Islet of Langerhans (tissue), 1 donor: Measurements from ENCODE around the gene LSS.
"Not testable (repeated sequence)": the region's sequence is repeated elsewhere in the genome, so short reads cannot be mapped to it uniquely, and the experiment has no call there.

Source experiments
- FAIRE-seq: peaks from one replicate; lab custom pipeline; 2011; peaks lifted over from hg19 to GRCh38; lab: Jason Lieb, UNC

LSS gene

GRCh38 chr21:46245213-46245915 lies 16.8 kb upstream of the LSS start:
- FAIRE-seq = no peak

GRCh38 chr21:46244602-46245001 lies 16.0 kb upstream of the LSS start:
- no peak for FAIRE-seq

DNA sequence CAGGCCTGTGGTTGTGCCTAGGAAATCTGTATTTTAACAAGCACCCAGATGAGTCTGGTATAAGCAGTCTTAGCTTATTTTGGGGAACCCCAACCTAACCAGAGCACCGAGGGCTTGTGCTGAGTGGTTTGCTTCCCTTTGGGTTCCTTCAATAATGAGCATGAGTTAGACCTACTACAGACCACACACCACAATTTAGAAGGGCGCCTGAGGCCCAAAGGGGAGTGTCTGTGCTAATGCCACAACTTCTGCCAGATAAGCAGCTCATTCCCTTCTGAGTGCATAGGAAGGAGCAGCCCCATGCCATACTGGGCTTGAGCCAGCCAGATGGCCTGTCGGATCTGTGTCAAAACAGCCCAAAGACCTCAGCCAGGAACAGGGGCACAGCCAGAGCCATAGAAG lies 15.4 kb upstream of the LSS start:
- FAIRE-seq = no peak

DNA sequence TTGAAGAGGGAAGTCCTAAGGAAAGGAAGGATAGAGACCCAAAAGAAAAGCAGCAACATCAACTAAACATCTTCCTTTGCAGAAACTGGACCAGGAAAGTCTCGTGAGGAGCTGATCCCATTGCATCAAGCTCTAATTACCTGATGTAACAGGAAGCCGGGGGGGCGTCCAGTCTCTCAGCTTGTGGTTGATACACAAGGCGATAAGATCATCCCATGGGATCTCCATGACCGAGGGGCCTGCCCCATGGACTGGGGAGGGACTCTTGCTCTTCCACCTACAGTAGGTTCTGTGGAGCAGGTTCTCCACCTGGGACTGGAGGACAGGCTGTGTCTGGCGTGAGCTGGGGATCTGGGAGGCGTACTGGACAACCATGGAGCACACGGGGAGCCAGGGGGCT lies 14.8 kb upstream of the LSS start:
- FAIRE-seq = no peak

- not testable (repeated sequence) for FAIRE-seq
These were observed 13.0 kb upstream of the LSS start for GRCh38 chr21:46241577-46241976.

DNA sequence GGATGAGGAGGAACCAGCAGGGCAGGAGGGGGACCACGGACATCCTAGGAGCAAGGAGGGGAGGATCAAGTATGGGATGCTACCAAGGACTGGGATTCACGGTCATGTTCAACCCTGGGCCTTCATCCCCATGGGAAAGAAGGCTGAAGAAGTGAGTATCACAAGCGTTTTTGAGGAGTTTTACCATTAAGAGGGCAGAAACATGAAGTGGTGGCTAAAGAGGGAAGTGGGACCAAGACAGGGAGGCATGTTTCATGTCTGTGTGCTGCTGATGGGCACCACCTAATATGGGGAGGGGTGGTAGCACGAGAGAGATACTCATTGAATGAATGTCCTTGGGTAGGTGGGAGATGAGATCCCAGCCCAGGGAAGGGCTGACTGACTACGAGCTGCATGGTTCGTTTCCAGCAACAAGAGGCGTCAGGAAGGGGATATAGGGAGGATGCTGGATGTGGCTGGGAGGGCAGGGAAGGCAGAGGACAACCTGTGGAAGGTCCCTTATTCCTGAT lies 11.3 kb upstream of the LSS start:
- FAIRE-seq = no peak

DNA sequence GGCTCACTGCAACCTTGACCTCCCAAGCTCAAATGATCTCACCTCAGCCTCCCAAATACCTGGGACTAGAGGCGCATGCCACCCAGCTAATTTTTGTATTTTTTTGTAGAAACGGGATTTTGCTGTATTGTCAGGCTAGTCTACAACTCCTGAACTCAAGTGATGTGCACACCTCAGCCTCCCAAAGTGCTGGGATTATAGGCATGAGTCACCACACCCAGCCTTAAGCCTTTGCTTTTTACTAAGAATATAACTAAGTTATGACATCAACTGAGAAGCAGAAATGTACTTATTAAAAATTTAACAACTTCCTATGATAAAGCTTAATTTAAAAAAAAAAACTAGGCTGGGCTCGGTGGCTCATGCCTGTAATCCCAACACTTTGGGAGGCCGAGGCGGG lies 8.9 kb upstream of the LSS start:
- FAIRE-seq = no peak

DNA sequence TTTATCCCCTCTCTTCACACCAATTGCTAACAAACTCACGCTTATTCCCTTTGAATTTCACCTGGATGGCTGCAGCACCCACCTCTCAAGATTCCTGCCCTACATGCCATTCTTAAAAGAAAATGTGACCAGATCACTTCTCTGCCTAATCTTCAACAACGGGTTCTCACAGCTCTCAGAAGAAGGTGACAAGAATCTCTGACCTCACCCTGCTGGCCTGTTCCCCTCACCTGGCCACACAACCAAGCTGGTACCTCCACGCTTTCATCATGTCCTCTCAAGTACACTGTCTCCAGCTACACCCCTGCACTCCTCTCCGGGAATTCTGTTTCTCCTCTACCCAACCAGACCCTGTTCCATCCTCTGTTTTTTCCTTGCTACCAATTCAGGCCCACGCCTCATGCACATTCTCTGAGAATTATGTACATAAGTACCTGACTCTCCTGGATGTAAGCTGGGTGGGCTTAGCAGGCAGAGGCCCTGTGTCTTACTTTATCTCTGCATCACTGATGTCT lies 5.9 kb upstream of the LSS start:
- no peak for FAIRE-seq

DNA sequence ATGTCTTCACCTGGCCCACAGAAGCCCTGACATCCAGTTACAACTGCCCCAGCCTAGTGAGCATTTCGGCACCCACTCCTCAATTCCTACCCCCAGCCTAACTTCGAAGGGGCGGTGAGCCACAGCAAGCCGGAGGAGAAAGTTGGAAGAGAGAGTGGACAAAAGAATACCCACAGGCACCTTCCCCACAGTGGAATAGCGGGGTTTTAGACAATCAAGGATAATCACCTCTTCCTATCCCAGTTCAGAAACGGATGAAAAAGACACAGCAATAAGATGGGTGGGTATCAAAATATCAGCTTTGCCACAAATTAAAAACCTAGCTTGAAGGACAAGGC lies 1.3 kb upstream of the LSS start:
- FAIRE-seq = no peak

DNA sequence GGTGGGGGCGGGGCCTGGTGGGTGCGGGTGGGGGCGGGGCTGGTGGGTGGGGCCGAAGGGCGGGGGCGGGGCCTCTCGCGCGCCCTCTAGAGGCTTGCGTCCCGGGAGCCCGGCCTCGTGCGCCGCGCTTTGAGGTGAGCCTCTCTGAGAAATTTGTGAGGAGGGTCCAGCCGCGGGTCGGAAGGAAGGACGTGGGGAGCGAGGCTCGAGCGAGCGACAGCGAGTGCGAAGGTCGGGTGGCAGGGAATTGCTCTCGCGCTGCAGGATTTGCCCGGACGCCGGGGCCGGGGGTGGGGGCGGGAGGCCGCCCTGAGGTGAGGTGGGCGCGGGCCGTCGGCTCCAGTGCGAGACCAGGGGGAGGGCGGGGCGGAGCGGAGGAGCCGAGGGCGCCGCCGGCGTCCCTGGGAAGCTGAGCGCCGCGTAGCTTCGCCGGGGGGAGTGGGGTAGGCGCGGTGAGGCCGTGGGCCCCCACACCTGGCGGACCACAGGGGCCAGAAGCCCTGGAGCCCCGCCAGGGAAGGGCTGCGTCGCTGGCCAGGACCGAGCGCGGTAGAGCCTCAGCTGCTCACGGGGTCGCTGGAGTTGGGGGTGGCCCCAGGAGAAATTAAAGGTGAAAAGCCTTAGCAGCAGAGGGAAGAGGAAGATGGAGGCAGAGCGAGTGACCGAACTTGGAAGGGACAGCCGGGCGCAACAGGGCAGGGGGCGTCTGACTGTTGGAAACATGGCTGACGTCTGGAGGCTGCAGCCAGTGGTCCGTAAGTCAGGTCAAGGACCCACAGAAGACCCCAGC lies 754 bp upstream of the LSS start:
- no peak for FAIRE-seq

- FAIRE-seq = no peak
These were observed 696 bp downstream of the LSS start for GRCh38 chr21:46227811-46228344.

GRCh38 chr21:46226920-46227599 lies 1.5 kb downstream of the LSS start:
- FAIRE-seq = no peak

GRCh38 chr21:46226146-46226545 lies 2.4 kb downstream of the LSS start:
- no peak for FAIRE-seq

DNA sequence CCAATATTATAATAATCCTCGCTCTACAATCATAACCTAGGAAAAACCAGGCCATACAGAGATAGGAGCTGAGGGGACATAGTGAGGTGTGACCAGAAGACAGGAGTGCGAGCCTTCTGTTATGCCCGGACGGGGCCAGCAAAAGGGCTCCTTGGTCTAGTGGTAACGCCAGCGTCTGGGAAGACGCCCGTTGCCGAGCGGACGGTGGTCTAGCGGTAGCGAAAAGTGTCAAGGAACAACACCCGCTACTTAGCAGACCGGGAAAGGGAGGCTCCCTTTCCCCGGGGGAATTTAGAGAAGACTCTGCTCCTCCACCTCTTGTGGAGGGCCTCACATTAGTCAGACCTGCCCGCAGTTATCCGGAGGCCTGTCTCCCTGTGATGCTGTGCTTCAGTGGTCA lies 4.9 kb downstream of the LSS start:
- FAIRE-seq = not testable (repeated sequence)

- FAIRE-seq = no peak
These were observed 5.4 kb downstream of the LSS start for GRCh38 chr21:46223217-46223616.

- FAIRE-seq = no peak
These were observed 6.0 kb downstream of the LSS start for GRCh38 chr21:46222436-46223116.

GRCh38 chr21:46221664-46222435 lies 6.7 kb downstream of the LSS start:
- no peak for FAIRE-seq

DNA sequence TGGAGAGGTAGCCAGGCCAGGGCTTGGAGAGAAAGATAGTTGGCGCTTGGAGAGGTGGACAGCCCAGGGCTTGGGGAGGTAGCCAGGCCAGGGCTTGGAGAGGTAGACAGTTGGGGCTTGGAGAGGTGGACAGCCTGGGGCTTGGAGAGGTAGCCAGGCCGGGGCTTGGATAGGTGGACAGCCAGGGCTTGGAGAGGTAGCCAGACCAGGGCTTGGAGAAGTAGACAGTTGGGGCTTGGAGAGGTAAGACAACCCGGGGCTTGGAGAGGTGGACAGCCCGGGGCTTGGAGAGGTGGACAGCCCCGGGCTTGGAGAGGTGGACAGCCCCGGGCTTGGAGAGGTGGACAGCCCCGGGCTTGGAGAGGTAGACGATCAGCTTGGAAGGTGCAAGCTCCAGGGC lies 7.7 kb downstream of the LSS start:
- no peak for FAIRE-seq

- no peak for FAIRE-seq
These were observed 8.2 kb downstream of the LSS start for GRCh38 chr21:46220275-46220810.

DNA sequence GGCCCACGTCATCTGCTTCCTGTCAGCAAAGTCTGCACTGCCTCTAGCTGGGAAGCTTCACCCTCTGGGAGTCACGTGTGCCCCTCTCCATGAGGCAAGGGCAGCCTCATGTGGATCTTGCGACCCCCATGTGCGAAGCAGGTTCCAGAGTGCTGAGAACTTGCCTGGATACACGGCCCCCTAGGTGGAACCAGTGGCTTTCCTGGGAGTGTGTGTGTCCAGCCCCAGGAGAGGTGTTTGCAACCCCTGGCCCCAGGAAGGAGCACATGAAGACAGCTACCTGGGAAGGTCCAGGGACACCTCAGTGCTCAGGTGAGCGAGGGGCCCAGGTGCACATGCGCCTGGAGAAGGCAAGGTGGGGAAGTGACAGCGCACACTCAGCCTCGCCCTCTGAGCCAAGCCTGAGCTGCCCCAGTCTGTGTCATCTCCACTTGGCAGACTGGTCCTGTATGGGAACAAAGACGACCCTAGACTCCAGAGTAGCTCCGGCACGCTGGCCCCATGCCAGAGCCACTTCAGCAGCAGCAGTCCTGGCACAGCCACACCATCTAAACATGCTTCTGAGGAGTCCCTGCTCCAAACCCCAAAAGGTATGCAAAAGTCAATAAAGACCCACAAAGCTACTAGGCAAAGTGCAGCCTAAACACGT lies 8.9 kb downstream of the LSS start:
- FAIRE-seq = no peak
